Endothelial cell (in vitro differentiated cells): ENCODE measurements around the gene MPZL1. TPM values are rescaled to one million over a fixed set of nuclear protein-coding genes. Genes with fewer than 3 reads are reported as not detected.
"Not testable (repeated sequence)": the region's sequence is repeated elsewhere in the genome, so short reads cannot be mapped to it uniquely, and the experiment has no call there.

Experiments
- DNase-seq: peaks from one replicate; pipeline ENCODE4 v3.0.0; 2021; ENCODE audit warnings: low spot score
- H3K27ac Mint-ChIP-seq: one replicate; pipeline ENCODE4 v1.8.0; 2021; ENCODE audit warnings: mixed read lengths, inconsistent platforms; ENCODE audit not compliant: unreplicated experiment
- H3K27me3 Mint-ChIP-seq: one replicate; pipeline ENCODE4 v1.8.0; 2021; ENCODE audit warnings: mild to moderate bottlenecking, moderate library complexity, mixed read lengths, inconsistent platforms; ENCODE audit not compliant: unreplicated experiment
- H3K36me3 Mint-ChIP-seq: one replicate; pipeline ENCODE4 v1.8.0; 2021; ENCODE audit warnings: mild to moderate bottlenecking, low read depth, mixed read lengths, inconsistent platforms; ENCODE audit not compliant: unreplicated experiment
- H3K4me1 Mint-ChIP-seq: one replicate; pipeline ENCODE4 v1.8.0; 2021; ENCODE audit warnings: mild to moderate bottlenecking, mixed read lengths, inconsistent platforms; ENCODE audit not compliant: unreplicated experiment
- H3K4me3 Mint-ChIP-seq: one replicate; pipeline ENCODE4 v1.8.0; 2021; ENCODE audit warnings: mild to moderate bottlenecking, mixed read lengths, inconsistent platforms; ENCODE audit not compliant: unreplicated experiment
- H3K9me3 Mint-ChIP-seq: one replicate; pipeline ENCODE4 v1.8.0; 2021; ENCODE audit warnings: mixed read lengths, inconsistent platforms; ENCODE audit not compliant: unreplicated experiment
- CTCF ChIP-seq: fragments of 200-600 bp; sonication (generic); IDR thresholded peaks from one replicate; pipeline ENCODE4 v1.5.0; 2021; ENCODE audit warnings: antibody characterized with exemption; ENCODE audit not compliant: unreplicated experiment
- total RNA-seq: library from RNA; stranded (reverse); fragmentation: NEBNext Ultra II Directional; extraction: Animal tissue kit (Norgen Biotek cat#: 25700); gene quantifications from one replicate; pipeline ENCODE4 v1.2.1, GENCODE V29; 2021; ENCODE audit not compliant: unreplicated experiment

The MPZL1 gene
- total RNA-seq, 1 donor from 2014 or later, result 441 TPM

- Mint-ChIP-seq H3K9me3 (peaks cover 4% of the 10 kb centered on the region), H3K36me3 (peaks cover 22% of the 10 kb centered on the region), H3K4me3 (peak overlapping the region; percentile 95), H3K27me3 (peaks cover 29% of the 10 kb centered on the region), H3K4me1 (peaks cover 63% of the 10 kb centered on the region), H3K27ac (peak overlapping the region; percentile 97)
- TF ChIP-seq CTCF, result no peak
- no peak for DNase-seq
Observed at GRCh38 chr1:167716000-167716271, 5.8 kb upstream of the MPZL1 start.

DNA sequence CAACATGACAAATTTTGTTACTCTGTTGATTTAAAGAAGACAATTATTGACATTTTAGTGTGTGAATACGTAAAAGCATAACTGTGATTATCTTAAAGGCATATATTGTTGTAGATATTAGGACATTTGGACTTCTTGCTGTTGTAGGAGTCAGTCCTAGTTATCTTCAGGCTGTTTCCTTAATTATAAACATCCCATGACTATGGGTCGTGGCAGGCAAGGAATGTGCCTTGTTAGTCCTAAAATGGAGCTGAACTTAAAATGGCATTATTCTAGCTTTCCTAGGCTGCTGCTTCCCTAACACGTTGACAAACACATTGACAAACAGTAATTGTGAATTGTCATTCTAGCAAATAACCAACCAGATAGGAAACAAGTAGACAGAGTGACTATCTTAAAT, 4.4 kb upstream of the MPZL1 start:
- Mint-ChIP-seq H3K9me3 (peaks cover 4% of the 10 kb centered on the region), H3K36me3 (peaks cover 29% of the 10 kb centered on the region), H3K4me1 (peaks cover 69% of the 10 kb centered on the region), H3K4me3 (no peak overlapping the region), H3K27ac (peak overlapping the region; percentile 55), H3K27me3 (peaks cover 33% of the 10 kb centered on the region)
- no peak for TF ChIP-seq CTCF
- no peak for DNase-seq

DNA sequence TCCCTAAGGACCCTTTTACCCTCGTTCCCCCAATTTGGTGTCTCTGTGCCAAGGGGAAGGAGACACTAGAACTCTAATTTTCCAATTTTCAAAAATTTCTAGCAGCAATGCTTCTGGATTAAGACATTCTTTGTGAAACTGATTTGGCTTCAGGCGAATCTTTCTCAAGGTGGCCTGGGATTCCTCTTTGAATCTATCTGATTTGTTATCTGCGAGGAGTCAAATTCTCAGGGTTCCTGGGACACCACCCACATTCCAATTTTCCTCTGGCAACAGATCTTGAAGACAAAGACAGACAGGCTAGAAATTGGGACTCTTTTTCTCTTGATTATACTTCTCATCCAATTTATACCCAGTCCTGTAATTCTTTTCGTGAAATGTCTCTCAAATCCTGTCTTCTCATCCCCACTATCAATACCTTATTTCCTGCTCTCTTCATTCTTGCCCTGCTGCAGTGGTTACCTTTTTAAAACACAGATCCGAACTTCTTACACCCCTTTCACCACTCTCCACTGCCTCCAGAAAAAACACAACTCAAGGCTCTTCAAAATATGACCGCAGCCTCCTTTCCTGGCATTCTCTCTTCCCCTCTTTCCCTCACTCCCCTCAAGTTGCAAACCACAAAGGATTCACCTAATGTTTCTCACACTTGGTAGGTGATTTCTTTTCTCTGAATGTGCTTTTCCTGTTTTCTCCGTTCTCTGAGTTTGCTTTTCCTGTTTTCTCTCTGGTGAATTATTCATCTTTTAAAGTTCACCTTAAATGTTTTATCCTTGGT, 2.7 kb upstream of the MPZL1 start:
- H3K36me3 Mint-ChIP-seq, result peaks cover 26% of the 10 kb centered on the region
- peaks cover 4% of the 10 kb centered on the region for H3K9me3 Mint-ChIP-seq
- TF ChIP-seq CTCF, result no peak
- DNase-seq, result no peak
- peak overlapping the region; percentile 98 for H3K27ac Mint-ChIP-seq
- H3K4me3 Mint-ChIP-seq, result peak overlapping the region; percentile 68
- peaks cover 63% of the 10 kb centered on the region for H3K4me1 Mint-ChIP-seq
- H3K27me3 Mint-ChIP-seq, result peaks cover 25% of the 10 kb centered on the region

- DNase-seq, result peak; percentile 30
- Mint-ChIP-seq H3K27ac (peak overlapping the region; percentile 98), H3K4me1 (peaks cover 65% of the 10 kb centered on the region), H3K27me3 (peaks cover 19% of the 10 kb centered on the region), H3K36me3 (peaks cover 27% of the 10 kb centered on the region), H3K4me3 (peak overlapping the region; percentile 95)
- not testable (repeated sequence) for H3K9me3 Mint-ChIP-seq
Observed at GRCh38 chr1:167719715-167720421, 1.9 kb upstream of the MPZL1 start.

- no peak for TF ChIP-seq CTCF
- peak; percentile 16 for DNase-seq
- Mint-ChIP-seq H3K27me3 (peaks cover 8% of the 10 kb centered on the region), H3K36me3 (peaks cover 18% of the 10 kb centered on the region), H3K4me3 (peak overlapping the region; percentile 95), H3K9me3 (no peaks in the 10 kb centered on the region), H3K27ac (peak overlapping the region; percentile 98), H3K4me1 (peaks cover 64% of the 10 kb centered on the region)
Observed at GRCh38 chr1:167720965-167721616, 691 bp upstream of the MPZL1 start.
